Measurements from ENCODE around the gene CHD5. TPM values are rescaled to one million over a fixed set of nuclear protein-coding genes. Genes with fewer than 3 reads are reported as not detected.

Gene CHD5
- polyA plus RNA-seq, 1 donor (not counting 4 experiments of a cell fraction or from before 2014, with no cell fraction given): 0.07 TPM

- peaks cover 5% of the 10 kb centered on the region for H3K27me3 ChIP-seq (ENCODE audit: control insufficient read depth, extremely low read depth, insufficient read depth, low read length)
- FAIRE-seq: no peak
- H3K9me3 ChIP-seq (ENCODE audit: control insufficient read depth, low read depth, low read length): peaks cover 3% of the 10 kb centered on the region
These were observed 25.4 kb downstream of the CHD5 start for GRCh38 chr1:6154525-6155319.

GRCh38 chr1:6152882-6153281 lies 27.2 kb downstream of the CHD5 start:
- Histone ChIP-seq H3K36me3 (ENCODE audit: control insufficient read depth in 2 of 2, extremely low read depth in 1 of 2, insufficient read depth in 2 of 2, low read length in 2 of 2) (no peaks in the 10 kb centered on the region), H3K79me2 (ENCODE audit: control insufficient read depth, insufficient read depth, low read length) (no peaks in the 10 kb centered on the region), H3K27me3 (ENCODE audit: control insufficient read depth, extremely low read depth, insufficient read depth, low read length) (peaks cover 10% of the 10 kb centered on the region), H3K4me1 (ENCODE audit: control insufficient read depth, extremely low read depth, insufficient read depth, low read length) (peaks cover 20% of the 10 kb centered on the region), H3K4me3 (ENCODE audit: control insufficient read depth in 2 of 3, extremely low read depth in 1 of 3, insufficient read depth in 2 of 3, low read depth in 1 of 3, low read length in 3 of 3) (no peak overlapping the region), H4K20me1 (ENCODE audit: control insufficient read depth, extremely low read depth, insufficient read depth, low read length) (no peaks in the 10 kb centered on the region), H3K27ac (ENCODE audit: control insufficient read depth, insufficient read depth, low read length) (no peak overlapping the region), H3K4me2 (ENCODE audit: control insufficient read depth, extremely low read depth, insufficient read depth, low read depth, low read length) (no peak overlapping the region), H2AFZ (ENCODE audit: control insufficient read depth, low read length) (no peak overlapping the region), H3K9me3 (ENCODE audit: control insufficient read depth, low read depth, low read length) (peaks cover 3% of the 10 kb centered on the region), H3K9me1 (ENCODE audit: control insufficient read depth, extremely low read depth, insufficient read depth, low read length) (no peaks in the 10 kb centered on the region), H3K9ac (ENCODE audit: control insufficient read depth, extremely low read depth, insufficient read depth, low read length) (no peak overlapping the region)
- DNase-seq (ENCODE audit: low read depth, low spot score): no peak
- dilution Hi-C loops (cut with MboI; ENCODE audit: extremely low pct_ligation_motif_present, low sequenced_read_pairs): no loop called here
- no peak for FAIRE-seq
- no peak for TF ChIP-seq EZH2 (IDR thresholded peaks at IDR 0.05; ENCODE audit: low read length)
- TF ChIP-seq, protein P1, sequence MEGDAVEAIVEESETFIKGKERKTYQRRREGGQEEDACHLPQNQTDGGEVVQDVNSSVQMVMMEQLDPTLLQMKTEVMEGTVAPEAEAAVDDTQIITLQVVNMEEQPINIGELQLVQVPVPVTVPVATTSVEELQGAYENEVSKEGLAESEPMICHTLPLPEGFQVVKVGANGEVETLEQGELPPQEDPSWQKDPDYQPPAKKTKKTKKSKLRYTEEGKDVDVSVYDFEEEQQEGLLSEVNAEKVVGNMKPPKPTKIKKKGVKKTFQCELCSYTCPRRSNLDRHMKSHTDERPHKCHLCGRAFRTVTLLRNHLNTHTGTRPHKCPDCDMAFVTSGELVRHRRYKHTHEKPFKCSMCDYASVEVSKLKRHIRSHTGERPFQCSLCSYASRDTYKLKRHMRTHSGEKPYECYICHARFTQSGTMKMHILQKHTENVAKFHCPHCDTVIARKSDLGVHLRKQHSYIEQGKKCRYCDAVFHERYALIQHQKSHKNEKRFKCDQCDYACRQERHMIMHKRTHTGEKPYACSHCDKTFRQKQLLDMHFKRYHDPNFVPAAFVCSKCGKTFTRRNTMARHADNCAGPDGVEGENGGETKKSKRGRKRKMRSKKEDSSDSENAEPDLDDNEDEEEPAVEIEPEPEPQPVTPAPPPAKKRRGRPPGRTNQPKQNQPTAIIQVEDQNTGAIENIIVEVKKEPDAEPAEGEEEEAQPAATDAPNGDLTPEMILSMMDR (optimal IDR thresholded peaks at IDR 0.05 in 1 of 3, IDR thresholded peaks at IDR 0.05 in 1 of 3, conservative IDR thresholded peaks at IDR 0.05 in 1 of 3; ENCODE audit: extremely low read depth in 1 of 3, insufficient read depth in 2 of 3, low read length in 3 of 3): no peak

More at GRCh38 chr1:6154525-6155319, 25.4 kb downstream of the CHD5 start:
- no peak for TF ChIP-seq EZH2 (IDR thresholded peaks at IDR 0.05; ENCODE audit: low read length)
- TF ChIP-seq, protein P1 (optimal IDR thresholded peaks at IDR 0.05 in 1 of 3, IDR thresholded peaks at IDR 0.05 in 1 of 3, conservative IDR thresholded peaks at IDR 0.05 in 1 of 3; ENCODE audit: extremely low read depth in 1 of 3, insufficient read depth in 2 of 3, low read length in 3 of 3): no peak
- peaks cover 26% of the 10 kb centered on the region for H3K4me1 ChIP-seq (ENCODE audit: control insufficient read depth, extremely low read depth, insufficient read depth, low read length)
- no peaks in the 10 kb centered on the region for H4K20me1 ChIP-seq (ENCODE audit: control insufficient read depth, extremely low read depth, insufficient read depth, low read length)
- no peak for DNase-seq (ENCODE audit: low read depth, low spot score)
- no peaks in the 10 kb centered on the region for H3K36me3 ChIP-seq (ENCODE audit: control insufficient read depth in 2 of 2, extremely low read depth in 1 of 2, insufficient read depth in 2 of 2, low read length in 2 of 2)
- H3K27ac ChIP-seq (ENCODE audit: control insufficient read depth, insufficient read depth, low read length): no peak overlapping the region
- no peak overlapping the region for H3K4me3 ChIP-seq (ENCODE audit: control insufficient read depth in 2 of 3, extremely low read depth in 1 of 3, insufficient read depth in 2 of 3, low read depth in 1 of 3, low read length in 3 of 3)
- dilution Hi-C loops (cut with MboI; ENCODE audit: extremely low pct_ligation_motif_present, low sequenced_read_pairs): no loop called here
- H2AFZ ChIP-seq (ENCODE audit: control insufficient read depth, low read length): no peak overlapping the region
- H3K79me2 ChIP-seq (ENCODE audit: control insufficient read depth, insufficient read depth, low read length): no peaks in the 10 kb centered on the region
- no peaks in the 10 kb centered on the region for H3K9me1 ChIP-seq (ENCODE audit: control insufficient read depth, extremely low read depth, insufficient read depth, low read length)
- H3K9ac ChIP-seq (ENCODE audit: control insufficient read depth, extremely low read depth, insufficient read depth, low read length): no peak overlapping the region
- H3K4me2 ChIP-seq (ENCODE audit: control insufficient read depth, extremely low read depth, insufficient read depth, low read depth, low read length): no peak overlapping the region

All from keratinocyte (primary cell).